Gastrocnemius medialis (tissue), 4 donors: ENCODE data around the gene METTL16.

Experiments
- CTCF ChIP-seq, 5 experiments: fragments of 450-650 bp in 3 of 5; fragments of 200-600 bp in 2 of 5; sonication (generic) in 2 of 5; IDR thresholded peaks in 4 of 5; conservative IDR thresholded peaks in 1 of 5; 1 replicate in 4 of 5; 2 replicates in 1 of 5; pipeline ENCODE4 v1.5.1; 2016 to 2019; ENCODE audit warnings: antibody characterized with exemption in 5 of 5, mild to moderate bottlenecking in 3 of 5, moderate library complexity in 3 of 5
- POLR2A ChIP-seq, 2 donors: fragments of 450-650 bp; IDR thresholded peaks; one replicate each; pipeline ENCODE4 v1.6.1; 2017; ENCODE audit warnings: antibody characterized with exemption in 2 of 2, mild to moderate bottlenecking in 2 of 2, moderate library complexity in 2 of 2

- TF ChIP-seq POLR2A (IDR thresholded peaks at IDR 0.05) = no peak
- TF ChIP-seq CTCF (IDR thresholded peaks at IDR 0.05 in 4 of 5, conservative IDR thresholded peaks at IDR 0.05 in 1 of 5) = no peak
Measured at GRCh38 chr17:2433696-2434095, 78.0 kb downstream of the METTL16 start.
